Muscle layer of duodenum (tissue), 2 donors: Measurements from ENCODE around the gene RAB20.
A peak's percentile ranks its signal among the peaks of the same experiment; 100 is the strongest.
"Not testable (repeated sequence)": the region's sequence is repeated elsewhere in the genome, so short reads cannot be mapped to it uniquely, and the experiment has no call there.

Experiments
- H3K27ac ChIP-seq: one replicate; pipeline ENCODE4 v1.7.0; 2013; ENCODE audit warnings: mild to moderate bottlenecking, low read length
- H3K27me3 ChIP-seq: one replicate; pipeline ENCODE4 v1.7.0; 2013; ENCODE audit warnings: low read depth, mild to moderate bottlenecking, control low read depth, low read length
- H3K36me3 ChIP-seq, 2 donors: one replicate each; pipeline ENCODE4 v1.7.0; 2013; ENCODE audit warnings: low read length in 2 of 2, control low read depth in 1 of 2, mild to moderate bottlenecking in 1 of 2; ENCODE audit not compliant: insufficient read depth in 2 of 2, control insufficient read depth in 1 of 2
- H3K4me1 ChIP-seq, 2 donors: one replicate each; pipeline ENCODE4 v1.7.0; 2013; ENCODE audit warnings: low read length in 2 of 2, mild to moderate bottlenecking in 2 of 2, control low read depth in 1 of 2, moderate library complexity in 1 of 2; ENCODE audit not compliant: insufficient read depth in 2 of 2, control insufficient read depth in 1 of 2
- H3K4me3 ChIP-seq, 2 donors: one replicate each; pipeline ENCODE4 v1.7.0; 2013; ENCODE audit warnings: low read length in 2 of 2, low read depth in 1 of 2, mild to moderate bottlenecking in 1 of 2
- H3K9me3 ChIP-seq, 2 donors: one replicate each; pipeline ENCODE4 v1.7.0; 2013; ENCODE audit warnings: low read length in 2 of 2, control low read depth in 1 of 2, mild to moderate bottlenecking in 1 of 2; ENCODE audit not compliant: control insufficient read depth in 1 of 2
- donor health status: healthy.

The RAB20 gene

DNA sequence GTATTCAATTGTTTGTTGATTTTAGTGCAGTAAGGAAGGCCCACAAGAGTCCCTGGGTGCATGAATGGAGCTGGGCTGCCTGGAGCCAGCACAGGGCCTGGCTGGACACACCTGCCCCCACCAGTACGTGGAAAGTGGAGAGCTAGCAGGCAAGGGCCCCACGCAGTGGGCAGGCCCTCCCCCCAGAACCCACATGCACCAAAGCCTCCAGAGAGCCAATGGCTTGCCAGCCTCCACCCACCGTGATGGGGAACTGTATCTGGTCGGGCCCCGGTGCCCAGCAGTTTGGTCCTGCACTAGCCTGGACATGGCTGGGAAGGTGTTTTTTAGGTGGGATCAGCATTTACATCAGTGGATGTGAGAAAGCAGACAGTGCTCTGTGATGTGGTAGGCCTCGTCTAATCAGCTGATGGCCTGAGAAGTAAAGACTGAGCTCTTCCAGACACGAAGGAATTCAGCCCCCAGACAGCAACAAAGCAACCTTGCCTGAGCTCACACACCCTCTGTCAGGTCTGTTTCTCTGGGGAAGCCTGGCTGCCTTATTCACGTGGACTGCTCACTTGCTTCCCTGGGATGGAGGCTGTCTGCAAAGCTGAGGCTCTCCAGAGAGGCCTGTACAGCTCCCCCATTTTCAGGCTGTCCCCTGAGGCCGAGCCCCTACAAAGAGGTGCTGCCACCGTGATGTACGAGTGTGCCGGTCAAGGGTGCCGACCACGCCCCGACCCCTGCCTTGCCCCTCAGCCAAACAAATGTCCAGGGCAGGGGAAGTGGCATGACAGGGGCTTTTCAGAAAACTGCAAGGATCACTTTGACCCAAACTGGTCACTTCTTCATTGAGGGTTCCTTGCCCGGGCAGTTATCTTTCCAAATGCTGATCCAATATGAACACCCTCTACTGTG is 27.5 kb downstream of the RAB20 start:
- no peaks in the 10 kb centered on the region for H3K9me3 ChIP-seq
- H3K36me3 ChIP-seq, result no peaks in the 10 kb centered on the region
- no peaks in the 10 kb centered on the region for H3K27me3 ChIP-seq
- no peak overlapping the region for H3K27ac ChIP-seq
- no peaks in the 10 kb centered on the region for H3K4me1 ChIP-seq
- no peak overlapping the region for H3K4me3 ChIP-seq

DNA sequence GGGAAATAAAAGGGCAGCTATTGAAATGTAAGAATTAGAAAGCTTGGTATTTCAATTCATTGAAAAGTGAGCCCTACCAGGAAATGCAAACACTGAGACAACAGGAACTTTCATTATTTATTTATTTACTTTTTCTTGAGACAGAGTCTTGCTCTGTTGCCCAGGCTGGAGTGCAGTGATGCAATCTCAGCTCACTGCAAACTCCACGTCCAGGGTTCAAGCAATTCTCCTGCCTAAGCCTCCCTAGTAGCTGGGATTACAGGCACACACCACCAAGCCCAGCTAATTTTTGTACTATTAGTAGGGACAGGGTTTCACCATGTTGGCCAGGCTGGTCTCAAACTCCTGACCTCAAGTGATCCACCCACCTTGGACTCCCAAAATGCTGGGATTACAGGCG is 29.3 kb downstream of the RAB20 start:
- H3K27me3 ChIP-seq, H3K4me1 ChIP-seq, H3K4me3 ChIP-seq, H3K9me3 ChIP-seq, H3K36me3 ChIP-seq: not testable (repeated sequence)
- H3K27ac ChIP-seq, result peak overlapping the region; percentile 27

DNA sequence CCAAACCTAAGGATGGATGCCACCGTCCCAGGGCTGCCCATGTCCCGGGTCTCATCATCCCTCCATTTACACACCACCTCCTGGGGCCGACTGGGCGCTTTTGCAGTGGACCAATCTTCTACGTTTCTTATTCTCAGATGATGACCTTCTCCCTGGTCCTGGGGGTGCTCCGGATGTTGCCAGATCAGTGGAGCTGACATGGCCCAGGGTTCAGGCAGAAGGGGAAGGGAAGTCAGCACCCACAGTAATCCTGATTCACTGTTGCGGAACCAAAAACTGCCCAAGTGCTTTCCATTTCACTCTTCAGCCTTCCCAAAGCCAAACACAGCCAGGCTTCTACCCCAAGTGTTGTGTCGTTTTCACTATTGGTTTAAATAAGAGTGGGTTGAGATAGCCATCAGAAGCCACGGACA is 29.8 kb downstream of the RAB20 start:
- no peaks in the 10 kb centered on the region for H3K36me3 ChIP-seq
- H3K27me3 ChIP-seq, result no peaks in the 10 kb centered on the region
- peaks cover 3 to 6% of the 10 kb centered on the region in 2 donors for H3K4me1 ChIP-seq
- H3K27ac ChIP-seq, result peak overlapping the region; percentile 27
- no peaks in the 10 kb centered on the region for H3K9me3 ChIP-seq
- no peak overlapping the region for H3K4me3 ChIP-seq

DNA sequence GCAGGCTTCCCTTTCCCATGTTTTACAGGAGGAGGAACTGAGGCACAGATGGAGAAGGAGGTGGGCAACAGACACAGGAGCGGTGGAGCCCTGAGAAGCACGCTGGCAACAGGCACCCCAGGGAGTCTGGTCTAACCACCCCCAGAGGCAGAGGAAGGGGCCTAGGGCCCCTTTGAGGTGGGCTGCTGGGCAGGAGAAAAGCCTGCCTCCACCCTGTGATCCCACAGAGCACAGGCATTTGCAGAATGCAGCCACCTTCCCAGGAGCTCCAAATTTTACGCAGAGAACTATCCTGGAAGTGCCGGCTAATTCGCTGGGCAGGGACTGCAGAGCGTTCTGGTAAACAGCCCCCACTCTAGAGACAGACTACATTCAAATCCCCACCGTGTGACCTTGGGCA is 30.4 kb downstream of the RAB20 start:
- H3K36me3 ChIP-seq, result no peaks in the 10 kb centered on the region
- H3K27me3 ChIP-seq, result no peaks in the 10 kb centered on the region
- peaks cover 6% of the 10 kb centered on the region in 2 donors for H3K4me1 ChIP-seq
- no peak overlapping the region for H3K4me3 ChIP-seq
- H3K9me3 ChIP-seq, result no peaks in the 10 kb centered on the region
- no peak overlapping the region for H3K27ac ChIP-seq

DNA sequence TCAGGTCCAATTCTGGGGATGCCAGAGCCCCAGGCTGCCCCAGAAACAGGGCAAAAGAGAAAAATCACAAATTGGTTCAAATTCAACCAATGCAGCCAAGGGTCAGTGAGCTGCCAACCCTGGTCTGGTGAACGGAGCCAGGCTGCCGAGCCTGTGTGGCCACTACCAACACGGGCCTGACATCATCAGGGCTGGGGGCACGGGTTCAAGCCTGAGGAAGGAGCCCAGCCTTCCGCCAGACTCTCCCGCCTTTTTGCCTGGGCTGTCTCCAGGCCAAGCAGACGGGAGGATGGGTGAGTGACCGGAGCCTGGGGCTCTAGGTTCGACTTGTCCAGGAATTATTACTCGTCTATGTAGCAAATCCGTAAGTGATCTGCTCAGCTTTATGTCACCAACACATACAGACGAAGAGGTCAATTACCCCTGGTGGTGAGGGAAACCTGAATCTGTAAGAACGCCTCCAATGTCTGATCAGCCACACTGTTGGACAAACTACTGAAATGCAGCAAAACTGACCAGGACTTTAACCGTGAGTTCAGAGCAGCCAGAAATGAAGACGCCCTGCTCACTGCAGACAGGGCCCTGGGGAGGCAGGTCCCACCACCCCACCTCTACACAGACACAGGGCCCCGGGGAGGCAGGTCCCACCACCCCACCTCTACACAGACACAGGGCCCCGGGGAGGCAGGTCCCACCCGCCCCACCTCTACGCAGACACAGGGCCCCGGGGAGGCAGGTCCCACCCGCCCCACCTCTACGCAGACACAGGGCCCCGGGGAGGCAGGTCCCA is 31.8 kb downstream of the RAB20 start:
- no peaks in the 10 kb centered on the region for H3K36me3 ChIP-seq
- H3K4me1 ChIP-seq, result peaks cover 6 to 12% of the 10 kb centered on the region in 2 donors
- no peak overlapping the region for H3K4me3 ChIP-seq
- H3K27me3 ChIP-seq, result no peaks in the 10 kb centered on the region
- no peaks in the 10 kb centered on the region for H3K9me3 ChIP-seq
- peak overlapping the region; percentile 40 for H3K27ac ChIP-seq

DNA sequence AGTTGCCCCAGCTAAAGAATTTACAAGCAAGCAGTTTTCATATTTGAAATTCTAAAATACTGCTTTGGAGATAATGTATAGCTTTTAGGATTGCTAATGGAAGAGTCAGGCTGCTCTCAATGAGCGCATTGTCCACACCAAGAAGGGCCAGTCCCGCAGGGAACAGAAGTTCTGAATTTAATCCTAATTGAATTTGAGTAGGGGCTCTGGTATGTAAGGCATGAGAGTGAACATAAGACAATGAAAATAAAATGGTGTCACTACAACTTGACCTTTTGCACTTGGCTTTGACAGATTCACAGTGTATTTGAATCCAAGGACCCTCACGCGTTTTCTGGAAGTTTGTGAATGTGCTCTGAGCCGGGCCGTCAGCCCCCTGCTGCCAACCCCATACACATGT is 32.6 kb downstream of the RAB20 start:
- Histone ChIP-seq H3K4me3 (no peak overlapping the region), H3K9me3 (no peaks in the 10 kb centered on the region), H3K36me3 (no peaks in the 10 kb centered on the region), H3K27ac (peak overlapping the region; percentile 40), H3K27me3 (no peaks in the 10 kb centered on the region), H3K4me1 (peaks cover 10 to 18% of the 10 kb centered on the region in 2 donors)

DNA sequence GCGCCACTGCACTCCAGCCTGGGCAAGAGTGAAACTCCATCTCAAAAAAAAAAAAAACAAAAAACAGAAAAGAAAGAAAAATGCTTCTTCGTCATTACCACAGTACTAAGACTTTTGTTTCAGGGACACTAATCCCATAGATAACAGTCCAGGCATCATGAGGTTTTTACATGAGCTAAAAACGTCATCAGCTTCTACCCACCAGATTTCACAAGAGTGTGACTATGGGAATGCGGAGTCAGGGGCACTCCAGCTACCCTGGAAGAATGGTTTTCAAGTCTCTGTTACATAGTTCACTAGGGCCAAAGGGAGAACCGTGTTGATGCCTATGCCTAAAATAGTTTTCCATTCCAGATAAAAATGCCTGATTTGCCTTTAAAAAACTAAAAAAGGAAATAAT is 33.2 kb downstream of the RAB20 start:
- peaks cover 10 to 21% of the 10 kb centered on the region in 2 donors for H3K4me1 ChIP-seq

DNA sequence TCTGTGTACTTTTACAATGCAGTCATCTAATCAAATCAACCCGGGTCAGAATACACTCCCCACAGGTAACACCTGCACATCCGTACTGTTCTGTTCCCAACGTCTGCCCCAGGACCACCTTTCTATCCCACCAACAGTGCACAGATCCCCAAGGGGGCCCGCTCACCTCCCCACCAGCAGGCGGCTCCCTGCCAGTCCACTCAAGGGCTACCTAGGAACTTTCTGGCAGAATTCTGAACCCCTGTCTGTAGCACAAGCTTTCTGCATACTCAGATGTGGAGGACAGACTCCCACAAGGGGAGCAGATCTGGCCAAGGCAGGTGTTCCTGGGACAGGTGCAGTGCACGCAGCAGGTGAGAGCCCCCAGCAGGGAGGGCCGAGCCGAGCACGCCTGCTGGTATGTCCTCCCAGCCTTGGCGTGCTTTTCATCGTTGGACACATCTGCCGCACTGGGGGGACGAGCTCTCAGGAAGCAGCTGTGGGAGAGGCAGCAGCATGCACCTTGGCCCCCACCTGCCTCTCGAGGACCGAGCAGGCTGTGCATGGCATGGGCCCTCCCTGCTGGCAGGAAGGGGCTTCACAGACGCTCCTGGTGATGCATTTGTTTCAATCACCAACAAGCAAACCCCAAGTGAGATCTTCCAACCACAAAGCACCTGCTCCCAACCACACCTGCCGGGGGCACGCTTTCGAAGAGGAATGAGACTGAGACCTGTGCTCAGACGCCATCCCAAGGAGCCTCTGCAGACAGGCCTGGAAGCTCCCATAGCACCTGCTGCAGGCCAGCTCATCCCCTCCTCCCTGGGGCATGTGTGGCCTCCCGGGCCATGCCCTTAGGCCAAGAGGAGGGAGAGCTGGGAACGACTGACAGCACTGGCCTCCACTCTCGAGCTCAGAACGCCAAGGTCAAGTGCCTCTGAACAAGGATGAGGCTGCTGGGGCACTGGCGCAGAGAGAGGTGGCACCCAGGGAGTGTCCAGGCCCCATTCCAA is 35.9 kb downstream of the RAB20 start:
- Histone ChIP-seq H3K9me3 (no peaks in the 10 kb centered on the region), H3K27ac (no peak overlapping the region), H3K36me3 (peaks cover 0 to 3% of the 10 kb centered on the region in 2 donors), H3K4me3 (no peak overlapping the region), H3K4me1 (peaks cover 15 to 27% of the 10 kb centered on the region in 2 donors), H3K27me3 (no peaks in the 10 kb centered on the region)

More for the DNA sequence above, 33.2 kb downstream of the RAB20 start:
- Histone ChIP-seq H3K9me3 (no peaks in the 10 kb centered on the region), H3K27me3 (no peaks in the 10 kb centered on the region), H3K36me3 (no peaks in the 10 kb centered on the region), H3K27ac (peak overlapping the region; percentile 40), H3K4me3 (no peak overlapping the region)

DNA sequence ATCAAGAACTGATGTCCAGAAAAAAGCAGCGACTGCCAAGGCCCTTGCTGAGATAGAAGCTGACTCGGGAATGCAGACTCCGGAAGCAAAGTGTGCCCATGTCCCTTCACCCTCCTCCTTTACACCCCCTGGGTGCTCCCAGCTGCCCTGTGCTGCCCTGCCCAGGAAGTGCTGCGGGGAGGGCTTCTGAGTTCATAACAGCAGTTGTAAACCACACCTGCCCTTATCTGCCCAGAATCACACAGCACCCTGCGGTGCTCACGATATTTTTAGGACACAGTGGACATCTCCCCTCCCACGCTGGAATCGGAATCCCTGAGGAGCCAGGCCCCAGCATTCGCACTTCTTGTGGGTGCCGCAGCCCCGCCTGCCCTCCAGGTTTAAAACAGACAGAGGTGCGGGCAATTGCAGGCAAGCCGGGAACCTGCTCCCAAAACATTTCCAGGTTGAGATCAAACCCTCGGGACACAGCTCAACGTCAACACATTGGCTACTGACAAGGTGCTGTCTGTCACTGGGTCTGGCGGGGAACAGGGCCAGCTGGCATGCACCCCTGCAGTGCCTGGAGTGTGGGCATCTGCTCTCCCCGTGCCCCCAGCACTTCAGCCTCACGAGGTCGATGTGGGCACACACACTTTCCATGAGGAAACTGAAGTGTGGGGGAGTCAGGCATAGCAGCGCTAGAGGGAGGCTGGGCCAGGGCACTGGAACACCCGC is 36.8 kb downstream of the RAB20 start:
- no peaks in the 10 kb centered on the region for H3K27me3 ChIP-seq
- H3K36me3 ChIP-seq, result peaks cover 0 to 6% of the 10 kb centered on the region in 2 donors
- H3K4me1 ChIP-seq, result peaks cover 18 to 32% of the 10 kb centered on the region in 2 donors
- H3K9me3 ChIP-seq, result no peaks in the 10 kb centered on the region
- no peak overlapping the region for H3K4me3 ChIP-seq
- peak overlapping the region; percentile 31 for H3K27ac ChIP-seq

DNA sequence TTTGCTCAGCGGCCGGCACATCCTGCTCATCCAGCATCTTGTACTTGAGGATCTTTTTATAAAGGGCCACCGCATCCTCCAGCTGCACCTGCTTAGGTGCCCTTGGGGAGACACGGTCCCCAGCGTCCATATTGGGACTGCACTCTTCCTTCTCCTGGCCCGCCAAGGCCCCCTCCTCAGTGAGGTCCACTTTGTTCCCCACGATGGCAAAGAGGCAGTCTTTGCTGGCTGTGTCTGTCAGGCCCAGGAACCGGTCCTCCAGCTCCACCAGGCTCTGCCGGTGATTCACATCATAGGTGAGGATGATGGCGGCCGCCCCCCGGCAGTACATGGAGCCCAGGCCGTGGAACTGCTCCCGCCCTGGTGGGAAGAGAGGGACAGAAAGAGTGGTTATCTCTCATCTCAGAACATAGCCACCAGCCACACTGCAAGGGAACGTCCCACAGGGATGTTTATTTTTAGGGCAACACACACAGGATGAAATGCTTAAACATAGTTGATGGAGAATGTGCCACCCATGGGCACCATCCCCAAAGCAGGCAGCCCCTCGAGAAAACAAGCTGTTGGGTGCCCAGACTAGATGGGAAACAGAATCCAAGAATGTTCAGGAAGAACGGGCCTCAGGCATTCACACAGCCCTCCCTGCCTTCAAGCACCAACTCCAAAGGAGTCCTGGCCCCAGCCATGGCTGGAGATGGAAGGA is 37.5 kb downstream of the RAB20 start:
- Histone ChIP-seq H3K27me3 (no peaks in the 10 kb centered on the region), H3K36me3 (peaks cover 0 to 6% of the 10 kb centered on the region in 2 donors), H3K4me3 (no peak overlapping the region), H3K4me1 (peaks cover 18 to 32% of the 10 kb centered on the region in 2 donors), H3K9me3 (no peaks in the 10 kb centered on the region), H3K27ac (peak overlapping the region; percentile 31)
